NB4 (cell line): ENCODE measurements around the gene KCNK3.
"Not testable (repeated sequence)": the region's sequence is repeated elsewhere in the genome, so short reads cannot be mapped to it uniquely, and the experiment has no call there.

Experiments used
- CTCF ChIP-seq: IDR thresholded peaks from one replicate; pipeline ENCODE4 v1.5.1; 2012; ENCODE audit warnings: low read depth, low read length
- MAX ChIP-seq: IDR thresholded peaks from 2 replicates; pipeline ENCODE4 v1.6.1; 2011; ENCODE audit warnings: low read depth, low read length
- MYC ChIP-seq: IDR thresholded peaks from 2 replicates; pipeline ENCODE4 v1.6.1; 2011; ENCODE audit warnings: low read depth, low read length
- POLR2A ChIP-seq: IDR thresholded peaks from 2 replicates; pipeline ENCODE4 v1.6.1; 2011; ENCODE audit warnings: mild to moderate bottlenecking; ENCODE audit not compliant: insufficient read length; ENCODE audit errors: extremely low read depth

- not testable (repeated sequence) for TF ChIP-seq POLR2A, CTCF, MAX, MYC
Observed at GRCh38 chr2:26760991-26761390, 68.5 kb downstream of the KCNK3 start.
